ENCODE measurements around the gene TEX11. TPM values are rescaled to one million over a fixed set of nuclear protein-coding genes. Genes with fewer than 3 reads are reported as not detected.

The TEX11 gene
- polyA plus RNA-seq, 10 donors = 0.08 to 0.41 (median 0.14) TPM; not detected in 4

DNA sequence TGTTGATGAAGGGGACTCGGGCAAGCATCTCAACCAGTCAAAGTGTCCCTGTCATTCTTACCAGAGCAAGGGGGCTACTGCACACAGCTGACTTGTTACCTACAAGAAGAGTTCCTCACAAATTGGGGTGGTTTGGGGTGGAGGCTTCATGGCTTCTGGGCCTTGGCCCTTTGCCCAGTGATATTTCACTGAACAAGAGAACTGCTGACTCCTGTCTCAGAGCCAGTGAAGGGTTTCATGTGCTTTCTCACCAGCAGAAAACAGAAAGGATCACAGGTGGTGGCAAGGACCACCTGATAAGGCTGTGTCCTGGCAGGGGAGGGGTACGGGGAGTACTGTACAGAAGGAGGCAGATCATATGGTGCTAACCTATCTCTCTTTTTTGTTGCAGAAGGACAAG, 410.4 kb downstream of the TEX11 start:
- no peak for DNase-seq

DNA sequence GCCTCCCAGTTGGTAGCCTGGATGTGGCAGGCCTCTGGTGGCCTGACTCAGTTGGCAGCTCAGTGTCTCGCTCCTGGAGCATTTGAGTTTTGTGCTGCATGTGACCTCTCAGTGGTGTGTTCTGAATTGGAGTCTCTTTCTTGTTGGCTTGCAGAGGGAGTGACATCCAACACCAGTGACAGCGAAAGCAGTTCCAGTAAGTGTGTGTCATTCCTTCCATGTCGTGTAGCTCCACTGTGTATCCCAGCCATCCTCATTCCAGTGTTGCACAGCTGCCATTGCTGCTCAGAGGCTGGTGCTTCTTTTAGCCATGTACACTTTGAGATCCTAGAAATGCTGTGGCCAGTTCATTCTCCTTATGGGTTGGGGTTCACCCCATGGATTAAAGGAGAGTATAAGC, 411.5 kb downstream of the TEX11 start:
- DNase-seq = no peak

DNA sequence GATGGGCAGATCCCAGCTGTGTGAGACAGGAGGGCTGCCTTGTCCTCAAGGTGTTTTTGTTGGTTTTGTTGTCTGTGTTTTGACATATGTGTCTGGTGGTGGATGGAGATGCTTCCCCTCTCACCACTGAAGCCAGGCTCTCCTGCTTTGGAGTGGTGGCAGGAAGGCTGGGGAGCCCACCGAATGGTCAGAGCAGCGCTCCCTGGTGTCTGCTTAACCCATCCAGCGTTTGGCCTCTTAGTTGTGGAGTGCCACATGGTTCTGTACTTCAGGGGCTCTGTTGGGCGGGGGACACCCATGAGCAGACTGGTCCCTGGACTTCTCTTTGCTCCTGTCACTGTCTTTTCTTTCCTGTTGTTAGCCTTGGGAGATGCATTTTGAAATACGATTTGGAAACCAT, 412.0 kb downstream of the TEX11 start:
- no peak for DNase-seq

DNA sequence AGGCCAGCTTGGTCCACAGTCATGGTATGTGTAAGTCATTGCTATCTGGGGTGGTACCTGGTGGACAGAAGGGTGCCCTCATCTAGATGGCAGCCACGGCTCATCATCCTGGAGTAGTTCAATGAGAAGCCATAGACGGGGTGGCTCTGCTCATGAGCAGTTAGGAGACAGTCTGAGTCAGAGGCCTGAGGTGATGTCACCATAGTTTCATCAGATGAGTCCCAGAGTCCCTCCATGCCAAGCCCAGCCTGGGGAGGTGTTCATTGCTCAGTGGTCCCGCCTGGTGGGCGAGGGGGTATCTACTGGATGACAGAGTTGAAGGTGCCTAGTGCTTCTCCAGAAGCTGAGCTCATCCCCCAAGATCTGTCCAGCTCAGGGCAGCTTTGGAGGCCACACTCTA, 414.1 kb downstream of the TEX11 start:
- DNase-seq = no peak

DNA sequence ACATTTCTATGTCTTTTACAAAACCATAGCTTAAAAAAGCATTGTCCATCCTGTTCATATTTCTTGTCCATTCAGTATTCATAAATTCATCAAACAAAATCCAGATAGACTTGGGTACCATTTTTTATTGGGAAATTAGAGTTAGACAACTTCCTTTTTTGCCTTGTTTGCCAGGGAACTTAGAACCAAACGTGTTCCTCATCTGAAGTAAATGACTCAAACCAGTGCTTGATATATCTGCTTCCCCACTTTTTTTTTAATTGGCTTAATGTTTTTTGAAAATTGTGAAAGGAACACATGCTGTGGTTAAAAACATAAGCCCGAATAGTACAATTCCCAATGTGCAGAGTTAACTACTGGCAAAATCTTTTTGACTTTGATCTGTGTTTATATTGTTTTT, 419.7 kb downstream of the TEX11 start:
- no peak for DNase-seq

DNA sequence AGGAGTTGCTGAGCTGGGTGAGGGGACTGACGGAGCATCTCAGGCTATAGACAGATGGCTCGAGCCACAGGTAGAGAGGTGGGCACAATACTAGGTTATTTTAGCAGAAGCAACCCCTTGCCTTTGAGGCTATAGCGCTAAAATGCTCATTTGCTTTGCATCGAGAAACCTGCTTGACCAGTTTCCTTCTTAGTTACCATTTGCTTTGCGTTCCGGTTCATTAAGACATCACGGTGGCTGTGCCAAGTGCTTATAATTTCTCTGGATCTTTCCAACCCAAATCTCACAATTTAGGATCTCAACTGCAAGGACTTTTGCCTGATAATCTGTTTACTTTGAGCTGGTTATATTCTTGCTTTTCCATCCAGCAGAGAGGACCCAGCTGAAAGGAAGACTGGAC, 423.0 kb downstream of the TEX11 start:
- DNase-seq = no peak

DNA sequence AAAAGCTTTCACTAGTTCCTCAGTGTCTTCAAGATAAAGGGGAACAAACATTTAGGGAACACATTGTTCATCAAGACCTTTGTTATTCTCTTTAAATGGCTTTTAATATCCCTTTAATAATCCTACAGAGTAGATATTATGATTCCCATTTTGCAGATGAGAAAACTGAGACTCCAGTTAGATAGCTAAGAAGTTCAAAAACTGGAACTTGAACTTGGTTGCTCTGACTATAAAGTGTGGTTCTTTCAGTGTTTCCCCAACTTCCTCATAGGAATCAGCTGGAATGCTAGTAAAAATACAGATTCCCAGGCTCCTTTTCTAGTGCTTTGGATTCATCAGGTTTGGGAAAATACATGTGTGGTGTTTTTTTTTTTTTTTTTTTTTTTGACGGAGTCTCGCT, 426.2 kb downstream of the TEX11 start:
- no peak for DNase-seq

DNA sequence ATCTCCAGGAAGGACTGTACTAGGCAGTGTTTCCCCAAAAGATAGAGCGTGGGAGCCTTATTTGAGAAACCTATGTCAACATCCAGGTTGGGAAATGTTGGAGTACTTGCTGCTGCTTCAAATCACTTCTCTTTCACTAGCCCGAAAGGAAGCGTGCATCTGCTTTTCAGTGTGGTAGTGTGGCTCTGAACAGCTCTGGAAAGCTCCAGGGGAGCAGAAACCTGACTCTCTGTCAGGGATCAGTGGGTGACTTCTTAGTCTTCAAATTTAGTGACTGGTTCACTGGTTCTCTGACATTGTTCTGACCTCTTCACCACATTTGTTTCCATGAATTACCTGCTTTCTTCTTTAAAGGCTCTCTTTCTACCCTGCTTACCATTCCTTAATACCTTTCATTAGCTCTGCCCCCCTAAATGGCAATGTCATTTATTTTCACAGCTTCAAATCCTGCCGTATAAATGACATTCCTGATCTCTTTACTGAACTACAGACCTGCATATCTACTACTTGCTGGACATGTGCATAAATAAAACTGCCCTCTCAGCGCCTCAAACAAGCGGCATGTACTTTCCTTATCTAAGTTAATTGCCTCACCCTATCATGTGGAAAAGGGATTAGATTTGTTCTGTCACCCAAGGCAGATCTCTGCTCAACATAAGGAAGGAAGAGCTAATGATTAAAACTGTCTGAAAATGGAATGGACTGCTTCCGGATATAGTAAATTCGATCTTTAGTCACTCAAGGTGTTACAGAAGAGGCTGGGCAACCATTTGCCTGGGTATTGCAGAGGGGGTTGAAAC, 426.8 kb downstream of the TEX11 start:
- DNase-seq = no peak

DNA sequence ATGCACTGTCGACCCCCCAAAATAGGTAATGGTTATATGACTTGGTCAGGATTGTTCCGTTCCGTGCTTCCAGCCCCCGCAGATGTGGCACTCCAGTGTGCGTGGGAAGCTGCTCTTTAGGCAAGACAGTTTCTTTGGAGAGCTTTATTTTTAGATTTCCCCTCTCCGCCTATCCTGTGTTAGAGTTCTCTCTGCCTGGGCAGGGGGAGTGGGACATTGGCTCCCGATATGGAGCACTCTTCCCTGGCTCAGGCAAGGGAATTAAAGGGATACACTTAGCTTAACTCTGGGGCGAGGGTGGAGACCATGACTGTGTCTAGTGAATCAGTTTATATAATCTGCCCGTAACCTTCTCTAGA, 427.9 kb downstream of the TEX11 start:
- no peak for DNase-seq

DNA sequence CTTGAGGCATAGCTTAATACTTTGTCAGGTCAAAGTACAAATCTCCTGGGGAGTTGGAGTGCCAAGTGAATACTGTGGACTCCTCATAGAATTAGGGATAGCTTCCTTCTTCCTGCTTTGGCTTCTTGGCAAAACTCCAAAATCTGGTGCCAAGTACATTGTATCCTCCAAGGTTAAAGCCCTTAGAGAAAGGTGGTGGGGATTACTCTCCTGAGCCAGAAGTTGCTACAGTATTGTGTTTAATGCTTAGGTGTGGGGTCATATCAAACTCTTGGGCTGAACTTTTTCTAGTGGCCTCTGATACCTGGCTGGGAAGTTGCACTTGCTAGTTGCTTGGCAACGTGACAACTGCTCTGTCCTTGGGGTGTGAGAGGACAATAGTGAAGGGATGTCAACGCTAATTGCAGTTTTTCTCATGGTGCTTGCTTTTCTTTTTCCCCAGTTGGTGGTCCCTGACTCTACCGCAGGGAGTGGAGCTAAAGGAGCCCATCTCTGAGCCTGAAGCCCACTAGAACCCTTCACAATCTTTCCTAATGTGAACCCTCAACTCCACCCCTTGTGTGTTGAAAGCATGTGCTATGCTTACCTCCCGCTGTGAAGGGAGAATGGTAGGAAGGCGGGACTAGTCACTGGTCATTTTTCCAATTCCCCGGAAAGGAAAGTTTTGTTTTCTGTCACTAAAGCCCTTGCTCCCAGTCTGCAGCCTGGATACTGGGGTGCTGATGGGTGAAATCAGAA, 428.4 kb downstream of the TEX11 start:
- no peak for DNase-seq

DNA sequence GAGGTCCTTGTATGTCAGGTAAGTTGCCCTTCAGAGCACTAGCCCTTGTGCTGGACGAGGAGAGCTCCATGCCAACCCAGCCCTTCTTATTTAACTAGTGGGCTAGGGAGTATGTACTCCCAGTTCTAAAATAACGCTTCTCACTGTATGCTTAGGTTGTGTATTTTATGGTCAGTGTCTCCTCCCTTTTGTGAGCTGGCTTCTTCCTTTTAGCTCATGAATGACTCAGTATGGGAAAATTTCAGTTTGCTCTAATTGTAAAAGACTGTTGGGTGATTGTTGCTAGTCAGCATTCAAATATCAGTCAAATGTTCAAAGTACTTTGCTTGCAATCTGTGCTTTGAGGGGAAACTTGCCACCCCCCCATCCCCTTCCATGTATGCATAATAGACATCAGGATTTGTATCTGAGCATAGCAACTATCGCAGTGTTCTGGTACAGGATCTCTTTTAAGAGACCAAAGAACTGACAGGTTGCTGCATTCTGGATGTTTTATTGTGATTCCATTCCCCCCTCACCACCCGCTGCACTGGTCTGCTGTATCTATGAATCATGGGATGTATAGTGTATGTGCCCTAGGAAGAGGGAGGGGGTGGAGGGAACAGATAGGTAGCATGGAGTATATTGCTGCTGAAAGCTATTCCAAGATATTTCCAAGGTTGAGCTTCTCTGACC, 429.1 kb downstream of the TEX11 start:
- DNase-seq = peak in 1 of 3 donors; percentile 36

Other genes with a start within 250 kb of the TEX11 start
- gene SLC7A3, start 22.4 kb upstream of the TEX11 start, polyA plus RNA-seq (ENCODE audit: insufficient read length in 10 of 10) = 1 to 10 TPM in 5 of 10 donors, under 1 TPM in 5; 0.27 to 2.1 (median 1.0) TPM
- 10 to 100 TPM; 40.1 to 53.7 (median 46.7) TPM for gene SNX12, start 159.6 kb upstream of the TEX11 start, polyA plus RNA-seq (ENCODE audit: insufficient read length in 10 of 10)
- gene FOXO4, start 187.1 kb upstream of the TEX11 start, polyA plus RNA-seq (ENCODE audit: insufficient read length in 10 of 10) = 10 to 100 TPM; 23.3 to 33.1 (median 26.4) TPM
- gene CXorf65, start 198.0 kb upstream of the TEX11 start, polyA plus RNA-seq (ENCODE audit: insufficient read length in 10 of 10) = 1 to 10 TPM in 4 of 10 donors, under 1 TPM in 2, not detected in 4; 0.52 to 2.0 (median 1.1) TPM
- gene IL2RG, start 202.9 kb upstream of the TEX11 start, polyA plus RNA-seq (ENCODE audit: insufficient read length in 10 of 10) = 10 to 100 TPM in 1 of 10 donors, 1 to 10 TPM in 8, under 1 TPM in 1; 0.99 to 18.0 (median 2.5) TPM
- gene MED12, start 209.9 kb upstream of the TEX11 start, polyA plus RNA-seq (ENCODE audit: insufficient read length in 10 of 10) = 10 to 100 TPM; 33.2 to 48.9 (median 39.3) TPM
- 1 to 10 TPM; 2.6 to 4.9 (median 3.4) TPM for gene NLGN3, start 236.1 kb upstream of the TEX11 start, polyA plus RNA-seq (ENCODE audit: insufficient read length in 10 of 10)

Measured in muscle of back (tissue), 11 donors.